HepG2 (cell line): Measurements from ENCODE around the gene CIAO2B. TPM values are rescaled to one million over a fixed set of nuclear protein-coding genes. Genes with fewer than 3 reads are reported as not detected.
A peak's percentile ranks its signal among the peaks of the same experiment; 100 is the strongest.

Experiments
- ARHGAP35 ChIP-seq: sonication (generic); formaldehyde crosslinking; IDR thresholded peaks from 2 replicates; pipeline ENCODE4 v1.9.0; 2022; ENCODE audit warnings: mild to moderate bottlenecking, inconsistent platforms, moderate library complexity, missing genetic modification reagents, borderline replicate concordance
- MXD4 ChIP-seq: IDR thresholded peaks from 2 replicates; pipeline ENCODE4 v1.6.1; 2016; ENCODE audit warnings: mild to moderate bottlenecking, missing biosample characterization, missing genetic modification reagents
- NCOR1 ChIP-seq: fragments of 200-600 bp; sonication (generic); IDR thresholded peaks from 2 replicates; pipeline ENCODE4 v1.7.0; 2017; ENCODE audit warnings: antibody characterized with exemption, low read length, borderline replicate concordance
- NFATC3 ChIP-seq: sonication (generic); formaldehyde crosslinking; IDR thresholded peaks from 2 replicates; pipeline ENCODE4 v1.5.1; 2020; ENCODE audit warnings: mild to moderate bottlenecking, missing genetic modification reagents
- PITX1 ChIP-seq: sonication (generic); formaldehyde crosslinking; IDR thresholded peaks from 2 replicates; pipeline ENCODE4 v1.5.1; 2020; ENCODE audit warnings: mild to moderate bottlenecking, missing genetic modification reagents
- TBP ChIP-seq: sonication (generic); formaldehyde crosslinking; IDR thresholded peaks from 2 replicates; pipeline ENCODE4 v1.5.0; 2020; ENCODE audit warnings: missing genetic modification reagents
- TMF1 ChIP-seq: sonication (generic); formaldehyde crosslinking; IDR thresholded peaks from 2 replicates; pipeline ENCODE4 v1.8.1; 2022; ENCODE audit warnings: low read depth, missing genetic modification reagents
- ZNF10 ChIP-seq: sonication (generic); formaldehyde crosslinking; IDR thresholded peaks from 2 replicates; pipeline ENCODE4 v1.4.0; 2020; ENCODE audit warnings: mild to moderate bottlenecking, low read depth, missing genetic modification reagents, borderline replicate concordance
- ZNF350 ChIP-seq: sonication (generic); formaldehyde crosslinking; IDR thresholded peaks from 2 replicates; pipeline ENCODE4 v1.4.0; 2020; ENCODE audit warnings: mild to moderate bottlenecking, low read depth, missing genetic modification reagents, borderline replicate concordance
- ZNF44 ChIP-seq: sonication (generic); formaldehyde crosslinking; IDR thresholded peaks from 2 replicates; pipeline ENCODE4 v1.5.1; 2020; ENCODE audit warnings: mild to moderate bottlenecking, missing genetic modification reagents
- ZNF614 ChIP-seq: IDR thresholded peaks from 2 replicates; pipeline ENCODE4 v1.6.1; 2018; ENCODE audit warnings: missing biosample characterization, missing genetic modification reagents, inconsistent platforms, borderline replicate concordance
- ZNF670 ChIP-seq: sonication (generic); formaldehyde crosslinking; IDR thresholded peaks from 2 replicates; pipeline ENCODE4 v1.8.0; 2022; ENCODE audit warnings: mild to moderate bottlenecking, missing genetic modification reagents, borderline replicate concordance
- ZNF772 ChIP-seq: sonication (generic); formaldehyde crosslinking; IDR thresholded peaks from 2 replicates; pipeline ENCODE4 v1.5.0; 2020; ENCODE audit warnings: mild to moderate bottlenecking, missing genetic modification reagents
- ZNF839 ChIP-seq: sonication (generic); formaldehyde crosslinking; IDR thresholded peaks from 2 replicates; pipeline ENCODE4 v1.4.0; 2020; ENCODE audit warnings: missing genetic modification reagents, mild to moderate bottlenecking, borderline replicate concordance
- polyA plus RNA-seq, 8 experiments: library from polyadenylated mRNA; depleted of rRNA in 3 of 8; stranded (reverse) in 7 of 8; unstranded in 1 of 8; fragments of >200 nt; fragmentation: Illumina TruSeq in 4 of 8; extraction: Trizol in 4 of 8; gene quantifications; 2 replicates each; pipeline versions ENCODE4 v1.2.1 to v1.2.3, GENCODE V29; 2011 to 2016; ENCODE audit warnings: low read depth in 4 of 8, missing spikeins in 1 of 8, mixed read lengths in 1 of 8; ENCODE audit not compliant: insufficient read depth in 1 of 8
- total RNA-seq, 5 experiments: library from RNA; depleted of rRNA; stranded (reverse); fragments of >200 nt; fragmentation: Illumina TruSeq; extraction: Trizol; gene quantifications; 2 replicates each; pipeline ENCODE4 v1.2.3, GENCODE V29; 2016; ENCODE audit warnings: low read depth in 1 of 5
- TF ChIP-seq, protein P1 (sequence below): sonication (generic); formaldehyde crosslinking; conservative IDR thresholded peaks from 2 replicates; pipeline ENCODE4 v1.8.0; 2022; ENCODE audit warnings: mild to moderate bottlenecking, moderate library complexity, missing genetic modification reagents
- TF ChIP-seq, protein P2 (sequence below): sonication (generic); formaldehyde crosslinking; IDR thresholded peaks from 2 replicates; pipeline ENCODE4; 2020; ENCODE audit warnings: missing genetic modification reagents, mild to moderate bottlenecking, borderline replicate concordance
- TF ChIP-seq, protein P3 (sequence below): sonication (generic); formaldehyde crosslinking; IDR thresholded peaks from 2 replicates; pipeline ENCODE4 v1.4.0; 2020; ENCODE audit warnings: low read depth, mild to moderate bottlenecking, missing genetic modification reagents
- TF ChIP-seq, protein P4 (sequence below): sonication (generic); formaldehyde crosslinking; IDR thresholded peaks from 2 replicates; pipeline ENCODE4 v1.4.0; 2020; ENCODE audit warnings: missing genetic modification reagents
- TF ChIP-seq, protein P5 (sequence below): sonication (generic); formaldehyde crosslinking; IDR thresholded peaks from 2 replicates; pipeline ENCODE4 v1.5.0; 2020; ENCODE audit warnings: mild to moderate bottlenecking, missing genetic modification reagents

The CIAO2B gene
- total and polyA plus RNA-seq, 2 of the 13 experiments (the other 11 are each of a cell fraction or from before 2014, with no cell fraction given), result 157 to 293 TPM

DNA sequence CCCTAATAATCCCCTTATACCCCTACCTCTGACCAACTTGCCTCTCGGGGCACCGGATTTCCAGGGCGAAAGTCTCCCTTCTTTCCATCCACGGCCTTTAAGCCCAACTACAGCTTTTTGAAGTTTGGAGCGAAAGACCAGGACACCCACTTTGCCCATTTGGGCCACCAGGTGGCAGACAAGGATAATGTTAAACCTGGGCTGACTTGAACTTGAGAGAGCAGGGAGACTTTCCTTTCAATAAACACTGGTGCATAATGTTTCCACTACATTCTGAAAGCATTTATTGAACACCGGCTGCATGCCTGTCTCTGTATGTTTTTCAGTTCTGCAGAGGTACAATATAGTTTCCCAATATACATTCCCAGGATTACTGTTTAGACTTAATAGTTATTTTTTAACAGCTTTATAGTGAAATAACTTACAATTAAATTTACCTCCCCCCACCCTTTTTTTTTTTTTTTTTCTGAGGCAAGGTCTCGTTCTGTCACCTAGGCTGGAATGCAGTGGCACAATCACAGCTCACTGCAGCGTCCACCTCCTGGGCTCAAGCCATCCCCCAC is 20.0 kb upstream of the CIAO2B start (continued):
- TF ChIP-seq, protein P1, sequence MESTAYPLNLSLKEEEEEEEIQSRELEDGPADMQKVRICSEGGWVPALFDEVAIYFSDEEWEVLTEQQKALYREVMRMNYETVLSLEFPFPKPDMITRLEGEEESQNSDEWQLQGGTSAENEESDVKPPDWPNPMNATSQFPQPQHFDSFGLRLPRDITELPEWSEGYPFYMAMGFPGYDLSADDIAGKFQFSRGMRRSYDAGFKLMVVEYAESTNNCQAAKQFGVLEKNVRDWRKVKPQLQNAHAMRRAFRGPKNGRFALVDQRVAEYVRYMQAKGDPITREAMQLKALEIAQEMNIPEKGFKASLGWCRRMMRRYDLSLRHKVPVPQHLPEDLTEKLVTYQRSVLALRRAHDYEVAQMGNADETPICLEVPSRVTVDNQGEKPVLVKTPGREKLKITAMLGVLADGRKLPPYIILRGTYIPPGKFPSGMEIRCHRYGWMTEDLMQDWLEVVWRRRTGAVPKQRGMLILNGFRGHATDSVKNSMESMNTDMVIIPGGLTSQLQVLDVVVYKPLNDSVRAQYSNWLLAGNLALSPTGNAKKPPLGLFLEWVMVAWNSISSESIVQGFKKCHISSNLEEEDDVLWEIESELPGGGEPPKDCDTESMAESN (CRISPR knock-in tag), result no peak
- peak; percentile 84 for TF ChIP-seq ZNF614 (CRISPR knock-in tag)
- TF ChIP-seq ZNF772 (CRISPR knock-in tag), result no peak
- TF ChIP-seq, protein P2, sequence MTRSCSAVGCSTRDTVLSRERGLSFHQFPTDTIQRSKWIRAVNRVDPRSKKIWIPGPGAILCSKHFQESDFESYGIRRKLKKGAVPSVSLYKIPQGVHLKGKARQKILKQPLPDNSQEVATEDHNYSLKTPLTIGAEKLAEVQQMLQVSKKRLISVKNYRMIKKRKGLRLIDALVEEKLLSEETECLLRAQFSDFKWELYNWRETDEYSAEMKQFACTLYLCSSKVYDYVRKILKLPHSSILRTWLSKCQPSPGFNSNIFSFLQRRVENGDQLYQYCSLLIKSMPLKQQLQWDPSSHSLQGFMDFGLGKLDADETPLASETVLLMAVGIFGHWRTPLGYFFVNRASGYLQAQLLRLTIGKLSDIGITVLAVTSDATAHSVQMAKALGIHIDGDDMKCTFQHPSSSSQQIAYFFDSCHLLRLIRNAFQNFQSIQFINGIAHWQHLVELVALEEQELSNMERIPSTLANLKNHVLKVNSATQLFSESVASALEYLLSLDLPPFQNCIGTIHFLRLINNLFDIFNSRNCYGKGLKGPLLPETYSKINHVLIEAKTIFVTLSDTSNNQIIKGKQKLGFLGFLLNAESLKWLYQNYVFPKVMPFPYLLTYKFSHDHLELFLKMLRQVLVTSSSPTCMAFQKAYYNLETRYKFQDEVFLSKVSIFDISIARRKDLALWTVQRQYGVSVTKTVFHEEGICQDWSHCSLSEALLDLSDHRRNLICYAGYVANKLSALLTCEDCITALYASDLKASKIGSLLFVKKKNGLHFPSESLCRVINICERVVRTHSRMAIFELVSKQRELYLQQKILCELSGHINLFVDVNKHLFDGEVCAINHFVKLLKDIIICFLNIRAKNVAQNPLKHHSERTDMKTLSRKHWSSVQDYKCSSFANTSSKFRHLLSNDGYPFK (CRISPR knock-in tag), result no peak
- no peak for TF ChIP-seq ARHGAP35 (CRISPR knock-in tag)
- TF ChIP-seq ZNF350 (CRISPR knock-in tag), result no peak
- no peak for TF ChIP-seq TBP (CRISPR knock-in tag)
- no peak for TF ChIP-seq NFATC3 (CRISPR knock-in tag)
- TF ChIP-seq ZNF10, result no peak
- TF ChIP-seq MXD4 (CRISPR knock-in tag), result no peak
- no peak for TF ChIP-seq NCOR1
- TF ChIP-seq, protein P3, sequence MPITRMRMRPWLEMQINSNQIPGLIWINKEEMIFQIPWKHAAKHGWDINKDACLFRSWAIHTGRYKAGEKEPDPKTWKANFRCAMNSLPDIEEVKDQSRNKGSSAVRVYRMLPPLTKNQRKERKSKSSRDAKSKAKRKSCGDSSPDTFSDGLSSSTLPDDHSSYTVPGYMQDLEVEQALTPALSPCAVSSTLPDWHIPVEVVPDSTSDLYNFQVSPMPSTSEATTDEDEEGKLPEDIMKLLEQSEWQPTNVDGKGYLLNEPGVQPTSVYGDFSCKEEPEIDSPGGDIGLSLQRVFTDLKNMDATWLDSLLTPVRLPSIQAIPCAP, result no peak
- TF ChIP-seq PITX1 (CRISPR knock-in tag), result no peak
- TF ChIP-seq, protein P4, sequence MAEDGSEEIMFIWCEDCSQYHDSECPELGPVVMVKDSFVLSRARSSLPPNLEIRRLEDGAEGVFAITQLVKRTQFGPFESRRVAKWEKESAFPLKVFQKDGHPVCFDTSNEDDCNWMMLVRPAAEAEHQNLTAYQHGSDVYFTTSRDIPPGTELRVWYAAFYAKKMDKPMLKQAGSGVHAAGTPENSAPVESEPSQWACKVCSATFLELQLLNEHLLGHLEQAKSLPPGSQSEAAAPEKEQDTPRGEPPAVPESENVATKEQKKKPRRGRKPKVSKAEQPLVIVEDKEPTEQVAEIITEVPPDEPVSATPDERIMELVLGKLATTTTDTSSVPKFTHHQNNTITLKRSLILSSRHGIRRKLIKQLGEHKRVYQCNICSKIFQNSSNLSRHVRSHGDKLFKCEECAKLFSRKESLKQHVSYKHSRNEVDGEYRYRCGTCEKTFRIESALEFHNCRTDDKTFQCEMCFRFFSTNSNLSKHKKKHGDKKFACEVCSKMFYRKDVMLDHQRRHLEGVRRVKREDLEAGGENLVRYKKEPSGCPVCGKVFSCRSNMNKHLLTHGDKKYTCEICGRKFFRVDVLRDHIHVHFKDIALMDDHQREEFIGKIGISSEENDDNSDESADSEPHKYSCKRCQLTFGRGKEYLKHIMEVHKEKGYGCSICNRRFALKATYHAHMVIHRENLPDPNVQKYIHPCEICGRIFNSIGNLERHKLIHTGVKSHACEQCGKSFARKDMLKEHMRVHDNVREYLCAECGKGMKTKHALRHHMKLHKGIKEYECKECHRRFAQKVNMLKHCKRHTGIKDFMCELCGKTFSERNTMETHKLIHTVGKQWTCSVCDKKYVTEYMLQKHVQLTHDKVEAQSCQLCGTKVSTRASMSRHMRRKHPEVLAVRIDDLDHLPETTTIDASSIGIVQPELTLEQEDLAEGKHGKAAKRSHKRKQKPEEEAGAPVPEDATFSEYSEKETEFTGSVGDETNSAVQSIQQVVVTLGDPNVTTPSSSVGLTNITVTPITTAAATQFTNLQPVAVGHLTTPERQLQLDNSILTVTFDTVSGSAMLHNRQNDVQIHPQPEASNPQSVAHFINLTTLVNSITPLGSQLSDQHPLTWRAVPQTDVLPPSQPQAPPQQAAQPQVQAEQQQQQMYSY (CRISPR knock-in tag), result no peak
- no peak for TF ChIP-seq TMF1 (CRISPR knock-in tag)
- TF ChIP-seq, protein P5, sequence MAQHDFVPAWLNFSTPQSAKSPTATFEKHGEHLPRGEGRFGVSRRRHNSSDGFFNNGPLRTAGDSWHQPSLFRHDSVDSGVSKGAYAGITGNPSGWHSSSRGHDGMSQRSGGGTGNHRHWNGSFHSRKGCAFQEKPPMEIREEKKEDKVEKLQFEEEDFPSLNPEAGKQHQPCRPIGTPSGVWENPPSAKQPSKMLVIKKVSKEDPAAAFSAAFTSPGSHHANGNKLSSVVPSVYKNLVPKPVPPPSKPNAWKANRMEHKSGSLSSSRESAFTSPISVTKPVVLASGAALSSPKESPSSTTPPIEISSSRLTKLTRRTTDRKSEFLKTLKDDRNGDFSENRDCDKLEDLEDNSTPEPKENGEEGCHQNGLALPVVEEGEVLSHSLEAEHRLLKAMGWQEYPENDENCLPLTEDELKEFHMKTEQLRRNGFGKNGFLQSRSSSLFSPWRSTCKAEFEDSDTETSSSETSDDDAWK (CRISPR knock-in tag), result no peak
- no peak; the same call in 1 of the 2 replicates for TF ChIP-seq ZNF670 (CRISPR knock-in tag)
- TF ChIP-seq ZNF839 (CRISPR knock-in tag), result no peak
- TF ChIP-seq ZNF44 (CRISPR knock-in tag), result no peak
